ENCODE measurements around the gene DPP10.
A peak's percentile ranks its signal among the peaks of the same experiment; 100 is the strongest.
"Not testable (repeated sequence)": the region's sequence is repeated elsewhere in the genome, so short reads cannot be mapped to it uniquely, and the experiment has no call there.

Gene DPP10

GRCh38 chr2:115034801-115035200, 592.4 kb downstream of the DPP10 start:
- no CpG with 5 or more reads among the region's 3 CpGs for WGBS (ENCODE audit: insufficient coverage, insufficient read length)

DNA sequence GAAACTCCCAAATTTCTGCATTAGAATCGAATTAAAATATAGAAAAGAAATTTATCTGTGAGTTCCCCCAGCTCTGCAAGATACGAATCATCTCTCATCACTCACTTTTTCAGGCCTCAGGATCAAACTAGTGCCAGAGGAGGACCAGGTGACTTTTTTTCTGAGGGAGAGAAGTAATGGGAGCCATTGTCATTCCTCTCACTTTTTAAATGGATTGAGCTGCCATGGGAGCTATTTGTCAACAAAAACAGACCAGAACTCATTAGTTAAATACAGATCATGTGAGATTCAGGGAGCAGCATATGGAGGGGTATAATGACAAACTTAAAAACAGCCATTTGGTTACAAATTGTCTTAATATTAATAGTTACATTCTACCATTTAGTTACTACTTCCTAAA, 594.4 kb downstream of the DPP10 start:
- Histone ChIP-seq H3K36me3 (ENCODE audit: control insufficient read depth, insufficient read depth, low read length) (no peaks in the 10 kb centered on the region), H3K4me3 (ENCODE audit: low read length) (no peak overlapping the region), H3K27me3 (ENCODE audit: control insufficient read depth, insufficient read depth, low read length) (no peaks in the 10 kb centered on the region), H3K4me1 (ENCODE audit: control insufficient read depth, insufficient read depth, low read length) (no peaks in the 10 kb centered on the region), H3K27ac (ENCODE audit: low read length) (no peak overlapping the region), H3K9me3 (ENCODE audit: control insufficient read depth, insufficient read depth, low read length) (no peaks in the 10 kb centered on the region)
- no CpG with 5 or more reads among the region's 2 CpGs for WGBS (ENCODE audit: insufficient coverage, insufficient read length)
- DNase-seq (ENCODE audit: low read depth, low spot score) = peak; percentile 7

More at GRCh38 chr2:115034801-115035200, 592.4 kb downstream of the DPP10 start:
- Histone ChIP-seq H3K27ac (ENCODE audit: low read length) (no peak overlapping the region), H3K36me3 (ENCODE audit: control insufficient read depth, insufficient read depth, low read length) (no peaks in the 10 kb centered on the region), H3K4me1 (ENCODE audit: control insufficient read depth, insufficient read depth, low read length) (no peaks in the 10 kb centered on the region), H3K4me3 (ENCODE audit: low read length) (no peak overlapping the region), H3K27me3 (ENCODE audit: control insufficient read depth, insufficient read depth, low read length) (no peaks in the 10 kb centered on the region), H3K9me3 (ENCODE audit: control insufficient read depth, insufficient read depth, low read length) (no peaks in the 10 kb centered on the region)
- no peak for DNase-seq (ENCODE audit: low read depth, low spot score)

DNA sequence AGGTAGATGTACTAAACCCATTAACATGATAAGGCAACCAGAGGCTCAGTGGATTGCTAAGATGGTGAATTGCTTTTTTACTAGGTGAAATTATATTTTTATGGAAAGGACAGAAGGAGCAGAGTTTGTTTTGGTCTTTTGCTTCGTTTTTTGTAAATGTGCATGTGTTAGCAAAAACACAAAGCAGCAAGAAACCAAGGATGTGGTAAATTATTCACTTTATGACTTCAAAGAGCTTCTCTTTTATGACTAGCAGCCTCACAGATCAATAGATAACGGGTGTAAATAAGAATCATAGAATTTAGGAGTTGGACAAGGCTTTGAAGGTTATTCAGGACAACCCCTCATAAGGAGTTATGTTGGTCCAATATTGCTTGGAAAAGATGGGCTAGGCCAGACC, 615.0 kb downstream of the DPP10 start:
- H3K4me3 ChIP-seq (ENCODE audit: low read length) = no peak overlapping the region
- no peaks in the 10 kb centered on the region for H3K27me3 ChIP-seq (ENCODE audit: control insufficient read depth, insufficient read depth, low read length)
- H3K4me1 ChIP-seq (ENCODE audit: control insufficient read depth, insufficient read depth, low read length) = no peaks in the 10 kb centered on the region
- DNase-seq (ENCODE audit: low read depth, low spot score) = no peak
- H3K36me3 ChIP-seq (ENCODE audit: control insufficient read depth, insufficient read depth, low read length) = no peaks in the 10 kb centered on the region
- no CpG with 5 or more reads among the region's 2 CpGs for WGBS (ENCODE audit: insufficient coverage, insufficient read length)
- H3K27ac ChIP-seq (ENCODE audit: low read length) = no peak overlapping the region
- H3K9me3 ChIP-seq (ENCODE audit: control insufficient read depth, insufficient read depth, low read length) = no peaks in the 10 kb centered on the region

DNA sequence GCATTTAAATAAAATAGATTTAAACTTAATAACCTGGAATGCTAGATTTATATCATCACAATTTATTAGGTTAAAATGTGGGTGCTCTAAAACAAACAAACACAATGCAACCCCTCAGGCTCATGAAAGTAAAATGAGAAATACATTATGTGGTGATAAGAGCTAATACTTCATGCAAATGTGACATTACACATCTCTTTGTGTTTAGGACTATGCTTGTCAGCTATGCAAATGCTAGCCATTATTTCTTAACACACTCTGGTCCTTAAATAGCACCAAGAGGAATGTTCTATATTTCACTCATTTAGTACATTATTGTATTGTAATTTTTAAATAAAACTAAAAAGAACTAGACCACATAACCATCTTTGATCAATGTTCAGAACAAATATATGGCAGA, 627.6 kb downstream of the DPP10 start:
- Histone ChIP-seq H3K27me3 (ENCODE audit: control insufficient read depth, insufficient read depth, low read length) (no peaks in the 10 kb centered on the region), H3K9me3 (ENCODE audit: control insufficient read depth, insufficient read depth, low read length) (no peaks in the 10 kb centered on the region), H3K4me3 (ENCODE audit: low read length) (no peak overlapping the region), H3K4me1 (ENCODE audit: control insufficient read depth, insufficient read depth, low read length) (no peaks in the 10 kb centered on the region), H3K27ac (ENCODE audit: low read length) (no peak overlapping the region), H3K36me3 (ENCODE audit: control insufficient read depth, insufficient read depth, low read length) (no peaks in the 10 kb centered on the region)
- no peak for DNase-seq (ENCODE audit: low read depth, low spot score)

GRCh38 chr2:115071534-115071933, 629.1 kb downstream of the DPP10 start:
- Histone ChIP-seq H3K27me3 (ENCODE audit: control insufficient read depth, insufficient read depth, low read length) (no peaks in the 10 kb centered on the region), H3K27ac (ENCODE audit: low read length) (no peak overlapping the region)

DNA sequence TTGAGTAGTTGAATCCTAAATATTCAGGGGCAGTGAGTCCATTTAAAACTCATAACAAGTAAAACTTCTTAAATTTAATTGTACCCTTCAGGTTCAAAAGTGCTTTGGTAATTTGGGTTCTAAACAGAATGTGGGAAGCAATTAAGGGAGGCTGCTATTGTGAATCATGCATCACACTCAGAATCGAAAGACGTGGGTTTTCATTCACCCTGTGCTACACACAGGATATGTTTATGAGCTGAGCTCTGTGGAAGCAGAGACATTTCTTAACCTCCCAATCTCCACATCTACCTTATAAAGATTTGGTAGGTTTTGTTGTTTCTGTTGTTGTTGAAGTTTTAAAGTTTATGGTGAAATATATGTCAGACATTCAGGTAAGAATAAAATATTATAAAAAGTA, 633.4 kb downstream of the DPP10 start:
- Histone ChIP-seq H3K36me3 (ENCODE audit: control insufficient read depth, insufficient read depth, low read length) (no peaks in the 10 kb centered on the region), H3K4me3 (ENCODE audit: low read length) (no peak overlapping the region), H3K27ac (ENCODE audit: low read length) (no peak overlapping the region), H3K27me3 (ENCODE audit: control insufficient read depth, insufficient read depth, low read length) (no peaks in the 10 kb centered on the region), H3K9me3 (ENCODE audit: control insufficient read depth, insufficient read depth, low read length) (no peaks in the 10 kb centered on the region), H3K4me1 (ENCODE audit: control insufficient read depth, insufficient read depth, low read length) (no peaks in the 10 kb centered on the region)
- WGBS (ENCODE audit: insufficient coverage, insufficient read length) = no CpG with 5 or more reads among the region's 2 CpGs
- no peak for DNase-seq (ENCODE audit: low read depth, low spot score)

More at GRCh38 chr2:115071534-115071933, 629.1 kb downstream of the DPP10 start:
- WGBS (ENCODE audit: insufficient coverage, insufficient read length) = no CpG with 5 or more reads among the region's 4 CpGs
- DNase-seq (ENCODE audit: low read depth, low spot score) = no peak
- Histone ChIP-seq H3K4me1 (ENCODE audit: control insufficient read depth, insufficient read depth, low read length) (no peaks in the 10 kb centered on the region), H3K36me3 (ENCODE audit: control insufficient read depth, insufficient read depth, low read length) (no peaks in the 10 kb centered on the region), H3K9me3 (ENCODE audit: control insufficient read depth, insufficient read depth, low read length) (no peaks in the 10 kb centered on the region), H3K4me3 (ENCODE audit: low read length) (no peak overlapping the region)

DNA sequence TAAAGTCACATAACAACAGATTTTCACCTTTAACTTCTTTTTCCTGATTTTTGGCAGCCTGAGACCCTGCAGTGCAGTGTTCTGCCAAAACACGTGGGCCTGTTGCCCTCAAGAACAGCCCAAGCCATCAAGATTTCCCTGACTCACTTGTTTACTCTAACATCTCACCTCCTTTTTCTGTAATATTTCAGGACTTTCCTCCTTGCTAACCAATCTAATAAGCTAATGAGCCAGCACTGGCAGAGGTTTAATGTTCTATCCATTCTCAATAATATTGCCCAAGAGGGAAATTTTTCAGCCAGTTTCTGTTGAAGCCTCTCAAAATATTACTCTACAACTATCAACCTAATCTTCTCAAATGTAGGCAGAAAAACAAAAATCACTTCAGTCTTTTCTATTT, 635.2 kb downstream of the DPP10 start:
- H3K36me3 ChIP-seq (ENCODE audit: control insufficient read depth, insufficient read depth, low read length) = no peaks in the 10 kb centered on the region
- no peak overlapping the region for H3K4me3 ChIP-seq (ENCODE audit: low read length)
- no peak for DNase-seq (ENCODE audit: low read depth, low spot score)
- no CpG with 5 or more reads among the region's 1 CpG for WGBS (ENCODE audit: insufficient coverage, insufficient read length)
- H3K27ac ChIP-seq (ENCODE audit: low read length) = no peak overlapping the region
- H3K9me3 ChIP-seq (ENCODE audit: control insufficient read depth, insufficient read depth, low read length) = no peaks in the 10 kb centered on the region
- no peaks in the 10 kb centered on the region for H3K27me3 ChIP-seq (ENCODE audit: control insufficient read depth, insufficient read depth, low read length)
- no peaks in the 10 kb centered on the region for H3K4me1 ChIP-seq (ENCODE audit: control insufficient read depth, insufficient read depth, low read length)

DNA sequence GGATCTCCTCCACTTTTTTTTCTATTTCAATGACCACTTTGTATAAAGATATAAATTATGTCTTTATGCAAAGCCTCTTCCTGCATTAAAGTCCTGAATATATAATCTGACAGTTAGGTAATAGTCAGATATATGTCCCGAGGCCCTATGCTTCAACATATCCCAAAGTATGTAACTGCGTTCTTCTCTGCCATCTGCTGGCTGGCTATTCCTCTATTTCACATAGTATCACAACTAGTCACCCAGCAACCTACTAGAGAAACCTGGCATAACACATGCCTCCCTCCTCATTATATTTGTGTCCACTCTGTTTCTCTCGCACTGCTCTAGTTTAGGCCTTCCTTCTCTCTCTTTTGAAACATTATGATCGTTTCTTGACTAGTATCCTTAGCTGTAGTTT, 640.8 kb downstream of the DPP10 start:
- no peak overlapping the region for H3K4me3 ChIP-seq (ENCODE audit: low read length)
- H3K36me3 ChIP-seq (ENCODE audit: control insufficient read depth, insufficient read depth, low read length) = no peaks in the 10 kb centered on the region
- no CpG with 5 or more reads among the region's 4 CpGs for WGBS (ENCODE audit: insufficient coverage, insufficient read length)
- H3K27me3 ChIP-seq (ENCODE audit: control insufficient read depth, insufficient read depth, low read length) = no peaks in the 10 kb centered on the region
- DNase-seq (ENCODE audit: low read depth, low spot score) = no peak
- H3K9me3 ChIP-seq (ENCODE audit: control insufficient read depth, insufficient read depth, low read length) = no peaks in the 10 kb centered on the region
- no peaks in the 10 kb centered on the region for H3K4me1 ChIP-seq (ENCODE audit: control insufficient read depth, insufficient read depth, low read length)
- no peak overlapping the region for H3K27ac ChIP-seq (ENCODE audit: low read length)

DNA sequence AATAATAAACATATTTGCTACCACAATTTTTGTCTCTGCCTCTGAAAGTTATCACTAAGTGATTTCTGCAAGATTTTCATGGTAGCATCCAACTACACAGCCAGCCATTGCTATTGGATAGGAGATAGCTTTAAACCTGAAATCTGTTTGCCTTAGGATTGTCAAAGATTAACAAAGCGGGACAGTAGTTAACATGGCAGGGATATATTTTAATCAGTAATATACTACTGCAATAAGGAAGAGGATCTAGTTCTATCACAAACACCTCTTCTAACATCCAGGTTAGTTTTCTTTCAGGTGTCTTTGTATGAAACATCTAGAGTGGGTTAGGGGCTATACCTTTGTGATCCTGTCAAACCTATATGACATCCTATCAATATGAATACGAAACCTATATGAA, 641.3 kb downstream of the DPP10 start:
- WGBS (ENCODE audit: insufficient coverage, insufficient read length) = no CpG with 5 or more reads among the region's 2 CpGs
- Histone ChIP-seq H3K9me3 (ENCODE audit: control insufficient read depth, insufficient read depth, low read length) (no peaks in the 10 kb centered on the region), H3K27me3 (ENCODE audit: control insufficient read depth, insufficient read depth, low read length) (no peaks in the 10 kb centered on the region), H3K27ac (ENCODE audit: low read length) (no peak overlapping the region), H3K4me3 (ENCODE audit: low read length) (no peak overlapping the region), H3K36me3 (ENCODE audit: control insufficient read depth, insufficient read depth, low read length) (no peaks in the 10 kb centered on the region), H3K4me1 (ENCODE audit: control insufficient read depth, insufficient read depth, low read length) (no peaks in the 10 kb centered on the region)
- no peak for DNase-seq (ENCODE audit: low read depth, low spot score)

- Histone ChIP-seq H3K9me3 (ENCODE audit: control insufficient read depth, insufficient read depth, low read length) (no peaks in the 10 kb centered on the region; the same call in 1 of the 2 replicates), H3K36me3 (ENCODE audit: control insufficient read depth, insufficient read depth, low read length) (no peaks in the 10 kb centered on the region), H3K4me3 (ENCODE audit: low read length) (no peak overlapping the region), H3K27me3 (ENCODE audit: control insufficient read depth, insufficient read depth, low read length) (no peaks in the 10 kb centered on the region), H3K27ac (ENCODE audit: low read length) (no peak overlapping the region), H3K4me1 (ENCODE audit: control insufficient read depth, insufficient read depth, low read length) (no peaks in the 10 kb centered on the region)
- no CpG with 5 or more reads among the region's 5 CpGs for WGBS (ENCODE audit: insufficient coverage, insufficient read length)
- DNase-seq (ENCODE audit: low read depth, low spot score) = no peak
Observed at GRCh38 chr2:115084446-115084845, 642.0 kb downstream of the DPP10 start.

DNA sequence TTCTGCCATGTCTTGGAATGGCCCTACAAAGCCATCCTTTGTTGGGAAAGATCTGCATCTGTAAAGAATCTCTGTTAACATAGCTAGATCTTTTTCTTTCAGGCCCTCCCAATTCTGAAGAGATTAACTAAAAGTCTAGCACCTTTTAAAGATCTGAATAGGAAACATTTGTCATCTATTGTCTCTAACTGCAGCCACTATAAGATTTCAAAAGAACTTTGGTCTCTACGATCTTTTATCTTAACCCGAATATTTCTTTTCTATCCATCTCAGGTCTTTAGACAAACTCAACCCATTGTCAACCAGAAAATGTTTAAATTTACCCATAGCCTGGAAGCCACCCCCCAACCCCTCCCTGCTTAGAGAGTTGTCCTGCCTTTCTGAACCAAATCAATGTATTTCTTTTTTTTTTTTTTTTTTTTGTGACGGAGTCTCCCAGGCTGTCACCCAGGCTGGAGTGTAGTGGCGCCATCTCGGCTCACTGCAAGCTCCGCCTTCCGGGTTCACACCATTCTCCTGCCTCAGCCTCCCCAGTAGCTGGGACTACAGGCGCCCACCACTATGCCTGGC, 643.7 kb downstream of the DPP10 start:
- not testable (repeated sequence) for H3K4me1 ChIP-seq (ENCODE audit: control insufficient read depth, insufficient read depth, low read length); H3K36me3 ChIP-seq (ENCODE audit: control insufficient read depth, insufficient read depth, low read length); H3K9me3 ChIP-seq (ENCODE audit: control insufficient read depth, insufficient read depth, low read length); H3K27me3 ChIP-seq (ENCODE audit: control insufficient read depth, insufficient read depth, low read length); DNase-seq (ENCODE audit: low read depth, low spot score); H3K27ac ChIP-seq (ENCODE audit: low read length); H3K4me3 ChIP-seq (ENCODE audit: low read length)
- no CpG with 5 or more reads among the region's 8 CpGs for WGBS (ENCODE audit: insufficient coverage, insufficient read length)

All from iPS DF 6.9 (cell line).